ENCODE results near the gene USP30. TPM values are rescaled to one million over a fixed set of nuclear protein-coding genes. Genes with fewer than 3 reads are reported as not detected.

Gene USP30
- total and polyA plus RNA-seq, 9 of the 15 experiments (the other 6 are each of a cell fraction or from before 2014, with no cell fraction given) = 1.4 to 15.2 (median 7.0) TPM

DNA sequence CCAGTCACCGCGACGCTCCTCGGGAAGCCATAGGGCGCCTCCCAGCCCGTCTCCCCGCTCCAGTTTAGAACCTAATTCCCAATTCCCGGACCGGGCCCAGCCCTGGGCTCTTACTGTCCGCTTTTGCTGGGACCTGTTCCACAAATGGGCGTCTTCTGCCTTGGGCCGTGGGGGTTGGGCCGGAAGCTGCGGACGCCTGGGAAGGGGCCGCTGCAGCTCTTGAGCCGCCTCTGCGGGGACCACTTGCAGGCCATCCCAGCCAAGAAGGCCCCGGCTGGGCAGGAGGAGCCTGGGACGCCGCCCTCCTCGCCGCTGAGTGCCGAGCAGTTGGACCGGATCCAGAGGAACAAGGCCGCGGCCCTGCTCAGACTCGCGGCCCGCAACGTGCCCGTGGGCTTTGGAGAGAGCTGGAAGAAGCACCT, 45.8 kb downstream of the USP30 start (continued):
- no peak for TF ChIP-seq PTTG1 (tag; IDR thresholded peaks at IDR 0.05; ENCODE audit: low read depth)
- TF ChIP-seq HMGN3 (IDR thresholded peaks at IDR 0.05; ENCODE audit: borderline replicate concordance, extremely low read depth, insufficient read length, low read depth, low read length) = no peak
- TF ChIP-seq, protein P1, sequence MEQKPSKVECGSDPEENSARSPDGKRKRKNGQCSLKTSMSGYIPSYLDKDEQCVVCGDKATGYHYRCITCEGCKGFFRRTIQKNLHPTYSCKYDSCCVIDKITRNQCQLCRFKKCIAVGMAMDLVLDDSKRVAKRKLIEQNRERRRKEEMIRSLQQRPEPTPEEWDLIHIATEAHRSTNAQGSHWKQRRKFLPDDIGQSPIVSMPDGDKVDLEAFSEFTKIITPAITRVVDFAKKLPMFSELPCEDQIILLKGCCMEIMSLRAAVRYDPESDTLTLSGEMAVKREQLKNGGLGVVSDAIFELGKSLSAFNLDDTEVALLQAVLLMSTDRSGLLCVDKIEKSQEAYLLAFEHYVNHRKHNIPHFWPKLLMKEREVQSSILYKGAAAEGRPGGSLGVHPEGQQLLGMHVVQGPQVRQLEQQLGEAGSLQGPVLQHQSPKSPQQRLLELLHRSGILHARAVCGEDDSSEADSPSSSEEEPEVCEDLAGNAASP (IDR thresholded peaks at IDR 0.05) = no peak
- TF ChIP-seq ZKSCAN1 (IDR thresholded peaks at IDR 0.05; ENCODE audit: low read depth, low read length) = no peak
- TF ChIP-seq RBM39 (optimal IDR thresholded peaks at IDR 0.05; ENCODE audit: low read depth, low read length) = no peak
- TF ChIP-seq, protein P2, sequence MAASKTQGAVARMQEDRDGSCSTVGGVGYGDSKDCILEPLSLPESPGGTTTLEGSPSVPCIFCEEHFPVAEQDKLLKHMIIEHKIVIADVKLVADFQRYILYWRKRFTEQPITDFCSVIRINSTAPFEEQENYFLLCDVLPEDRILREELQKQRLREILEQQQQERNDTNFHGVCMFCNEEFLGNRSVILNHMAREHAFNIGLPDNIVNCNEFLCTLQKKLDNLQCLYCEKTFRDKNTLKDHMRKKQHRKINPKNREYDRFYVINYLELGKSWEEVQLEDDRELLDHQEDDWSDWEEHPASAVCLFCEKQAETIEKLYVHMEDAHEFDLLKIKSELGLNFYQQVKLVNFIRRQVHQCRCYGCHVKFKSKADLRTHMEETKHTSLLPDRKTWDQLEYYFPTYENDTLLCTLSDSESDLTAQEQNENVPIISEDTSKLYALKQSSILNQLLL (CRISPR knock-in tag; IDR thresholded peaks at IDR 0.05; ENCODE audit: borderline replicate concordance) = no peak
- TF ChIP-seq, protein P3, sequence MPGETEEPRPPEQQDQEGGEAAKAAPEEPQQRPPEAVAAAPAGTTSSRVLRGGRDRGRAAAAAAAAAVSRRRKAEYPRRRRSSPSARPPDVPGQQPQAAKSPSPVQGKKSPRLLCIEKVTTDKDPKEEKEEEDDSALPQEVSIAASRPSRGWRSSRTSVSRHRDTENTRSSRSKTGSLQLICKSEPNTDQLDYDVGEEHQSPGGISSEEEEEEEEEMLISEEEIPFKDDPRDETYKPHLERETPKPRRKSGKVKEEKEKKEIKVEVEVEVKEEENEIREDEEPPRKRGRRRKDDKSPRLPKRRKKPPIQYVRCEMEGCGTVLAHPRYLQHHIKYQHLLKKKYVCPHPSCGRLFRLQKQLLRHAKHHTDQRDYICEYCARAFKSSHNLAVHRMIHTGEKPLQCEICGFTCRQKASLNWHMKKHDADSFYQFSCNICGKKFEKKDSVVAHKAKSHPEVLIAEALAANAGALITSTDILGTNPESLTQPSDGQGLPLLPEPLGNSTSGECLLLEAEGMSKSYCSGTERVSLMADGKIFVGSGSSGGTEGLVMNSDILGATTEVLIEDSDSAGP (CRISPR knock-in tag; IDR thresholded peaks at IDR 0.05) = no peak
- TF ChIP-seq CXXC5 (CRISPR knock-in tag; IDR thresholded peaks at IDR 0.05) = no peak; the same call in 1 of the 2 replicates
- TF ChIP-seq GATAD2A (IDR thresholded peaks at IDR 0.05) = no peak
- TF ChIP-seq RBFOX2 (IDR thresholded peaks at IDR 0.05; ENCODE audit: low read depth, low read length) = peak; percentile 58
- TF ChIP-seq FOXA3 (CRISPR knock-in tag; conservative IDR thresholded peaks at IDR 0.05 in 1 of 2, IDR thresholded peaks at IDR 0.05 in 1 of 2) = no peak
- no peak for TF ChIP-seq MCM2 (IDR thresholded peaks at IDR 0.05; ENCODE audit: low read depth)
- TF ChIP-seq ZNF707 (CRISPR knock-in tag; conservative IDR thresholded peaks at IDR 0.05) = no peak
- no peak for TF ChIP-seq CBFA2T2 (conservative IDR thresholded peaks at IDR 0.05)
- TF ChIP-seq, protein P4, sequence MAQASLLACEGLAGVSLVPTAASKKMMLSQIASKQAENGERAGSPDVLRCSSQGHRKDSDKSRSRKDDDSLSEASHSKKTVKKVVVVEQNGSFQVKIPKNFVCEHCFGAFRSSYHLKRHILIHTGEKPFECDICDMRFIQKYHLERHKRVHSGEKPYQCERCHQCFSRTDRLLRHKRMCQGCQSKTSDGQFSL (CRISPR knock-in tag; IDR thresholded peaks at IDR 0.05) = no peak
- TF ChIP-seq, protein P4 (tag; IDR thresholded peaks at IDR 0.05) = no peak
- no peak for TF ChIP-seq ZNF324 (CRISPR knock-in tag; IDR thresholded peaks at IDR 0.05)
- TF ChIP-seq, protein P5, sequence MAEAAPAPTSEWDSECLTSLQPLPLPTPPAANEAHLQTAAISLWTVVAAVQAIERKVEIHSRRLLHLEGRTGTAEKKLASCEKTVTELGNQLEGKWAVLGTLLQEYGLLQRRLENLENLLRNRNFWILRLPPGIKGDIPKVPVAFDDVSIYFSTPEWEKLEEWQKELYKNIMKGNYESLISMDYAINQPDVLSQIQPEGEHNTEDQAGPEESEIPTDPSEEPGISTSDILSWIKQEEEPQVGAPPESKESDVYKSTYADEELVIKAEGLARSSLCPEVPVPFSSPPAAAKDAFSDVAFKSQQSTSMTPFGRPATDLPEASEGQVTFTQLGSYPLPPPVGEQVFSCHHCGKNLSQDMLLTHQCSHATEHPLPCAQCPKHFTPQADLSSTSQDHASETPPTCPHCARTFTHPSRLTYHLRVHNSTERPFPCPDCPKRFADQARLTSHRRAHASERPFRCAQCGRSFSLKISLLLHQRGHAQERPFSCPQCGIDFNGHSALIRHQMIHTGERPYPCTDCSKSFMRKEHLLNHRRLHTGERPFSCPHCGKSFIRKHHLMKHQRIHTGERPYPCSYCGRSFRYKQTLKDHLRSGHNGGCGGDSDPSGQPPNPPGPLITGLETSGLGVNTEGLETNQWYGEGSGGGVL (CRISPR knock-in tag; IDR thresholded peaks at IDR 0.05) = no peak
- TF ChIP-seq NR1H2 (CRISPR knock-in tag; IDR thresholded peaks at IDR 0.05) = no peak
- TF ChIP-seq SRSF3 (IDR thresholded peaks at IDR 0.05; ENCODE audit: insufficient read depth, low read length) = no peak
- no peak for TF ChIP-seq TEAD4 (IDR thresholded peaks at IDR 0.05; ENCODE audit: low read length)
- no peak for TF ChIP-seq TEAD4 (CRISPR knock-in tag; IDR thresholded peaks at IDR 0.05; ENCODE audit: borderline replicate concordance)
- TF ChIP-seq ZNF41 (CRISPR knock-in tag; conservative IDR thresholded peaks at IDR 0.05) = no peak
- TF ChIP-seq PHF20 (IDR thresholded peaks at IDR 0.05; ENCODE audit: partially characterized antibody) = peak; percentile 16

Data from K562 (cell line).